Uterus (tissue), 4 donors: Measurements from ENCODE around the gene DLGAP5. TPM values are rescaled to one million over a fixed set of nuclear protein-coding genes. Genes with fewer than 3 reads are reported as not detected.

Source experiments
- DNase-seq, 2 donors: peaks; one replicate each; pipeline ENCODE4 v3.0.0-alpha.2; 2019 to 2020
- H3K27ac ChIP-seq, 2 donors: fragments of 200-600 bp; sonication (generic); 1 replicate in 1 of 2; 2 replicates in 1 of 2; pipeline ENCODE4 v1.5.1; 2016 to 2018
- H3K27me3 ChIP-seq, 2 donors: fragments of 200-600 bp; sonication (generic); one replicate each; pipeline ENCODE4 v1.5.1; 2018 to 2019; ENCODE audit warnings: control low read depth in 1 of 2
- H3K36me3 ChIP-seq, 2 donors: fragments of 200-600 bp; sonication (generic); one replicate each; pipeline ENCODE4 v1.5.1; 2019; ENCODE audit warnings: control low read depth in 1 of 2
- H3K4me1 ChIP-seq, 2 donors: fragments of 200-600 bp; sonication (generic); one replicate each; pipeline ENCODE4 v1.5.1; 2018 to 2019; ENCODE audit warnings: control low read depth in 1 of 2
- H3K4me3 ChIP-seq, 2 donors: fragments of 200-600 bp; sonication (generic); 1 replicate in 1 of 2; 2 replicates in 1 of 2; pipeline ENCODE4 v1.5.1; 2018 to 2019; ENCODE audit warnings: mild to moderate bottlenecking in 1 of 2
- H3K9me3 ChIP-seq, 2 donors: fragments of 200-600 bp; sonication (generic); one replicate each; pipeline ENCODE4 v1.5.1; 2019; ENCODE audit warnings: control low read depth in 1 of 2
- CTCF ChIP-seq, 4 experiments: fragments of 200-600 bp in 2 of 4; fragments of 450-650 bp in 2 of 4; sonication (generic) in 2 of 4; IDR thresholded peaks; one replicate each; pipeline ENCODE4 v1.5.1; 2016 to 2019; ENCODE audit warnings: antibody characterized with exemption in 4 of 4, mild to moderate bottlenecking in 2 of 4, moderate library complexity in 1 of 4
- POLR2A ChIP-seq, 2 donors: fragments of 450-650 bp; IDR thresholded peaks; one replicate each; pipeline ENCODE4 v1.6.1; 2016; ENCODE audit warnings: antibody characterized with exemption in 2 of 2, mild to moderate bottlenecking in 1 of 2, moderate library complexity in 1 of 2
- intact Hi-C: fragments of 100-400 bp; cut with DNase I; formaldehyde crosslinking; loops from one replicate; pipeline ENCODE4 v1.15.1; 2023; ENCODE audit warnings: low total_unique reads
- total RNA-seq, 4 donors: library from RNA; depleted of rRNA in 3 of 4; stranded (reverse); fragments of >200 nt in 3 of 4; gene quantifications; one replicate each; pipeline versions ENCODE4 v1.1.0 to v1.2.4, GENCODE V29; 2014 to 2023
- donor health status: DM: yes; HTN: yes; CAD: no.

Gene DLGAP5
- total RNA-seq, 4 donors from 2014 or later, result 0.29 to 22.1 TPM; not detected in 2

DNA sequence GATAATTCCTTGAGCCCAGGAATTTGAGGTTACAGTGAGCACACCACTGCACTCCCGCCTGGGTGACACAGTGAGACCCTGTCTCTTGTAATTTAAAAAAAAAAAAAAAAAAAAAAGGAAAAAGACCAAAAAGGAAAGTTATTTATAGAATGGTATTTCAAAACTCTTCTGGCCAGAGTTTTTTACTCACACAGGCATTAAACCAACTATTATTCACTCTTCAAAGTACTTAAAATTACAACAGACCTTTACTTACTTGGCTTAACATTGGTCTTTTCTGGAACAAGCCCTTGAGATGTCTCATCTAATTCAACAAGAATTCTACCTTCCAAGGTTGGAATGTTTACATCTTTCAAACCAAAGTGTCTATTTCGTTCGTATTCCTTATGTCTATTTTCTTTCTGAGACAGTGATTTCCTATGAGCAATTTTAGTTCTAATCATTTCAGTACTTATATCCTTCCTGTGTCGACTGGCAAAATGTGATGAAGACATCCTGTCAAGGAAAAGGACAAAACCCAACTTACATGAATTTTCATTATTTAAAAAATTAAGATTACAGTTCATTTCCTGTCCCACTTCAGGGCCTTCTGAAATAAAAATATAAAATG lies 2.6 kb downstream of the DLGAP5 start:
- H3K4me1 ChIP-seq, result no peaks in the 10 kb centered on the region
- no peak for TF ChIP-seq POLR2A (IDR thresholded peaks at IDR 0.05)
- TF ChIP-seq CTCF (IDR thresholded peaks at IDR 0.05), result no peak
- H3K27me3 ChIP-seq, result no peaks in the 10 kb centered on the region
- no peak for DNase-seq
- H3K9me3 ChIP-seq, result no peaks in the 10 kb centered on the region
- no peaks in the 10 kb centered on the region for H3K36me3 ChIP-seq
- no peak overlapping the region for H3K4me3 ChIP-seq
- H3K27ac ChIP-seq, result no peak overlapping the region
- intact Hi-C loops, result no loop called here

DNA sequence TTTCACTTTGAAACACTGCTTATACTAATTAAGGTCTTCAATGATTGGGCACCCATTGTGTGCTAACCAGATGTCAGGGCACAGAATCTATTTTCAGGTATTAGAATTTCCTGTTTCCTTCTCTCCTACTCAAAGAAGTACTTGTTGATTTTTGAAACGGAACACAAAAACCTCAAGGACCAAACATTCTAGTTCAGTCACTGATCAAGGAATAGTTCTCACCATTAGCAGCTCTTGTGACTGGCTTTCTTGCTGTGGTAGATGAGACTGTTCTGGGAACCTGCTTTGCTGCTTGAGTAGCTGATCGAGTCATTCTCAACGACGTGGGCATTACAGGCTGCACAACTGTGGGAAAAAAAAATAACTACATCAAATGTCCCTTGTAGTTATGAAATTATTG lies 11.0 kb downstream of the DLGAP5 start:
- intact Hi-C loops, result no loop called here
- no peak for TF ChIP-seq POLR2A (IDR thresholded peaks at IDR 0.05)
- TF ChIP-seq CTCF (IDR thresholded peaks at IDR 0.05), result no peak
- H3K4me3 ChIP-seq, result no peak overlapping the region
- no peaks in the 10 kb centered on the region for H3K9me3 ChIP-seq
- H3K27ac ChIP-seq, result no peak overlapping the region
- H3K4me1 ChIP-seq, result no peaks in the 10 kb centered on the region
- no peaks in the 10 kb centered on the region for H3K27me3 ChIP-seq
- DNase-seq, result no peak
- no peaks in the 10 kb centered on the region for H3K36me3 ChIP-seq

GRCh38 chr14:55180006-55180405 lies 11.4 kb downstream of the DLGAP5 start:
- Histone ChIP-seq H3K9me3 (no peaks in the 10 kb centered on the region), H3K36me3 (no peaks in the 10 kb centered on the region), H3K4me1 (no peaks in the 10 kb centered on the region), H3K4me3 (no peak overlapping the region), H3K27me3 (no peaks in the 10 kb centered on the region), H3K27ac (no peak overlapping the region)
- intact Hi-C loops, result no loop called here
- no peak for TF ChIP-seq POLR2A (IDR thresholded peaks at IDR 0.05)
- no peak for TF ChIP-seq CTCF (IDR thresholded peaks at IDR 0.05)
- DNase-seq, result no peak

GRCh38 chr14:55170526-55170925 lies 20.9 kb downstream of the DLGAP5 start:
- TF ChIP-seq CTCF (IDR thresholded peaks at IDR 0.05), result no peak
- no peak for TF ChIP-seq POLR2A (IDR thresholded peaks at IDR 0.05)
- intact Hi-C loops, result no loop called here
- no peak for DNase-seq
- Histone ChIP-seq H3K9me3 (no peaks in the 10 kb centered on the region), H3K36me3 (no peaks in the 10 kb centered on the region), H3K4me3 (no peak overlapping the region), H3K27me3 (no peaks in the 10 kb centered on the region), H3K4me1 (no peaks in the 10 kb centered on the region), H3K27ac (no peak overlapping the region)

DNA sequence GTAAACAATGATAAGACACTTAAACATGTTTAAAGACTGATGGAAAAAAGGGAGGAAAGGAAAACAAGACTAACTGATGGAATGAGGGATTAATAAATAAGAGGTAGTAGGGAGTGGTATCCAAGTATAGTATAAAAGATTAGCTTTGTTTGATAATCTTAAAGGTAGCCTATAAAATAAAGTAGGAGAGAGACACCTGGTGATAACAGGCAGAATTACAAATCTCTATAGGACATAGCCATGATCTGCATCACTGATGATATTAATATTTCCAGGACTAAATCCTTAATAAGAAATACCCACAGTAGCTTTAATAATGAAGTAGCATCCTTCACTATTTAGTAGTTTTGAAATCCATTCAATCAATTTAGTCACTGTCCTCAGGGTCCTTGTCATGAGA lies 30.4 kb downstream of the DLGAP5 start:
- H3K36me3 ChIP-seq, result peaks cover 0 to 4% of the 10 kb centered on the region in 2 donors
- H3K4me1 ChIP-seq, result no peaks in the 10 kb centered on the region
- H3K27me3 ChIP-seq, result no peaks in the 10 kb centered on the region
- no peak overlapping the region for H3K27ac ChIP-seq
- TF ChIP-seq CTCF (IDR thresholded peaks at IDR 0.05), result peak; percentile 61 to 77 (median 68)
- TF ChIP-seq POLR2A (IDR thresholded peaks at IDR 0.05), result no peak
- no peak overlapping the region for H3K4me3 ChIP-seq
- intact Hi-C loops, result loop anchor here (10.0 kb wide), 1 partner anchor 76 kb away; no protein-coding TSS in a partner anchor
- H3K9me3 ChIP-seq, result no peaks in the 10 kb centered on the region
- DNase-seq, result no peak
